ENCODE measurements around the gene ZMYND8. TPM values are rescaled to one million over a fixed set of nuclear protein-coding genes. Genes with fewer than 3 reads are reported as not detected.

Gene ZMYND8
- total and polyA plus RNA-seq, 2 of the 8 experiments (the other 6 are each of a cell fraction or from before 2014, with no cell fraction given): 50.5 to 163 TPM

DNA sequence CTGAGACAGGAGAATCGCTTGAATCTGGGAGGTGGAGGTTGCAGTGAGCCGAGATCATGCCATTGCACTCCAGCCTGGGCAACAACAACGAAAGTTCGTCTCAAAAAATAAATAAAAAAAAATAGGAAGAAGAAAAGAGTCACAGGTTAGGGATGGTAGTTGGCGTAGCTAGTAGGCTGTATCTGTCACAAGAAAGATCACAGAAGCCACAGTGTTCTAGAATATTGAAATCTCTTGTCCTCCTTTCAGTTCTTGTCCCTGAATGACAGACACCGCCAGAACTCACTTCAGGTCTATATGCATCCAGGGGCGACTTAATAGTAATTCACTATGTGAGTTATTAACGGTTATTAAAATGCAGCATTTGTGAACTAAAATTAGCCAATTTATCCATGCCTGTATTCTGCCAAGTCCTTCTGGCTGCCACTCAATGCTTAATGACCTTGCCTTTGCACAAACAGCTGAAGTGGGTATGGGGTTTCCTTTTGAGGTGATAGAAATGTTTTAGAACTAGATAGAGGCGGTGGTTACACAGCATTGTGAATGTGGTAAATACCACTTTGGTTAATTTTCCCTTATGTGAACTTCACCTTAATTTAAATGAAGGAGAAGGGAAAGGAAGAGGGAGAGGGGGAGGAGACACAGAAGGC, 41.3 kb upstream of the ZMYND8 start (continued):
- no peak for TF ChIP-seq SIX5 (IDR thresholded peaks at IDR 0.05; ENCODE audit: low read depth, low read length)
- TF ChIP-seq SIN3A (conservative IDR thresholded peaks at IDR 0.05 in 1 of 2, IDR thresholded peaks at IDR 0.05 in 1 of 2; ENCODE audit: low read depth in 1 of 2, low read length in 2 of 2): no peak
- no peak for TF ChIP-seq KDM1A (IDR thresholded peaks at IDR 0.05; ENCODE audit: borderline replicate concordance, low read length)
- no peak for TF ChIP-seq RNF2 (IDR thresholded peaks at IDR 0.05; ENCODE audit: borderline replicate concordance, low read depth, low read length, missing control alignments, poor library complexity, severe bottlenecking)
- no peak for TF ChIP-seq NANOG (IDR thresholded peaks at IDR 0.05; ENCODE audit: insufficient read depth, low read depth, low read length, poor library complexity, severe bottlenecking)
- TF ChIP-seq EZH2 (IDR thresholded peaks at IDR 0.05; ENCODE audit: low read depth, low read length, severe bottlenecking): no peak

All from H1 (cell line).